ENCODE results near the gene PRR18. TPM values are rescaled to one million over a fixed set of nuclear protein-coding genes. Genes with fewer than 3 reads are reported as not detected.

The PRR18 gene, protein sequence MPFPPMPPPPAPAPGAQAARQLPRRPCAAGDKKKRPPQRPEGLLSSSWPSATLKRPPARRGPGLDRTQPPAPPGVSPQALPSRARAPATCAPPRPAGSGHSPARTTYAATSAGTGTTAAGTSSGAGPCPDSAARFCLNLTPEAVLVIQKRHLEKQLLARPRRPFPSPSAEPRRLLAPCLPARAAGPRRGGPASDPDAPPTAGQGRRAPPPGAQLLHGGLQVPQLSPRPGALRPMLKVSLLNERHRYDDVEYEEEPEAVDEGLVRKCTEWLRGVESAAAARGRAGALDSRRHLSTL
- 0.04 TPM in 1 of 2 replicates, not detected in the other for total RNA-seq (2016; rRNA removed; fragmentation: Illumina TruSeq; extraction: Trizol)
- total RNA-seq (2016; cell fraction: cytosol; rRNA removed; fragmentation: Illumina TruSeq; extraction: Trizol; ENCODE audit: low read depth) = not detected in 2 replicates
- total RNA-seq (2016; cell fraction: insoluble cytoplasmic fraction; rRNA removed; fragmentation: Illumina TruSeq; extraction: Trizol) = 0.06 TPM in 1 of 2 replicates, not detected in the other
- 0.09 TPM in 1 of 2 replicates, not detected in the other for total RNA-seq (2016; cell fraction: membrane; rRNA removed; fragmentation: Illumina TruSeq; extraction: Trizol)
- not detected in 2 replicates for total RNA-seq (2016; cell fraction: nucleus; rRNA removed; fragmentation: Illumina TruSeq; extraction: Trizol)
- polyA plus RNA-seq (2011; rRNA removed) = 0.01 and 0.04 TPM in 2 replicates
- 0.04 and 0.05 TPM in 2 replicates for polyA plus RNA-seq (2011; cell fraction: cytosol; rRNA removed)
- 0.10 TPM in 1 of 2 replicates, not detected in the other for polyA plus RNA-seq (2011; cell fraction: nucleus; rRNA removed)
- not detected in 2 replicates for polyA plus RNA-seq (2012)
- not detected in 2 replicates for polyA plus RNA-seq (2016; cell fraction: cytosol; fragmentation: Illumina TruSeq; extraction: Trizol; ENCODE audit: low read depth)
- polyA plus RNA-seq (2016; cell fraction: insoluble cytoplasmic fraction; fragmentation: Illumina TruSeq; extraction: Trizol; ENCODE audit: low read depth) = 0.10 and 0.19 TPM in 2 replicates
- 0.16 TPM in 1 of 2 replicates, not detected in the other for polyA plus RNA-seq (2016; cell fraction: membrane; fragmentation: Illumina TruSeq; extraction: Trizol; ENCODE audit: low read depth)
- polyA plus RNA-seq (2016; cell fraction: nucleus; fragmentation: Illumina TruSeq; extraction: Trizol; ENCODE audit: insufficient read depth, low read depth) = not detected in 2 replicates
- polyA minus RNA-seq (2011; rRNA and poly(A)+ RNA removed; ENCODE audit: low replicate concordance) = not detected in 2 replicates
- not detected in 2 replicates for polyA minus RNA-seq (2011; cell fraction: cytosol; rRNA and poly(A)+ RNA removed)
- 0.12 TPM in 1 of 2 replicates, not detected in the other for polyA minus RNA-seq (2011; cell fraction: nucleus; rRNA and poly(A)+ RNA removed)
- percentile 24 among the genes with signal in this experiment for Bru-seq, nascent RNA
- percentile 33 among the genes with signal in this experiment for BruChase-seq, experiment 1, labeled RNA remaining after a 6-hour chase
- BruChase-seq, experiment 2, labeled RNA remaining after a 2-hour chase = percentile 34 among the genes with signal in this experiment
- long read RNA-seq, experiment 1 = 0 reads
- long read RNA-seq, experiment 2, partial matches to known transcripts = 0 of 2 reads
- long read RNA-seq, experiment 2, other reads (novel, unspliced or antisense) = 0 of 2 reads

GRCh38 chr6:166308033-166308768 lies at the start of gene PRR18:
TSS of gene PRR18 (minus strand) at chr6:166308392. CDS start at chr6:166308142, 250 bp downstream.
- DNase-seq (ENCODE audit: low spot score) (no peak), FAIRE-seq (no peak), ATAC-seq (peak; percentile 81)
- Histone ChIP-seq H3K27me3 (ENCODE audit: control insufficient read depth in 1 of 2, insufficient read depth in 2 of 2, low read length in 2 of 2) (peaks cover 13 to 53% of the 10 kb centered on the region in 2 experiments; a peak in 4 of 5 replicates), H3K9me3 (ENCODE audit: low read length) (no peaks in the 10 kb centered on the region), H4K20me1 (ENCODE audit: insufficient read depth, low read length) (no peaks in the 10 kb centered on the region), H3K79me2 (ENCODE audit: insufficient read depth, low read length) (no peaks in the 10 kb centered on the region), H3K4me1 (ENCODE audit: insufficient read depth, low read length) (peaks cover 29% of the 10 kb centered on the region), H3K27ac (ENCODE audit: extremely low read length, insufficient read depth, low read length) (no peak within 1 kb of the TSS), H3K9ac (ENCODE audit: insufficient read depth, low read depth, low read length) (no peak within 1 kb of the TSS; the same call in 1 of the 2 replicates), H3K4me2 (ENCODE audit: low read depth, low read length) (peak within 1 kb of the TSS; percentile 90), H3K4me3 (replicated peaks in 1 of 3; ENCODE audit: insufficient read depth in 1 of 3, low read depth in 2 of 3, low read length in 3 of 3) (peak within 1 kb of the TSS; percentile 56 to 79 (median 76)), H3K36me3 (replicated peaks in 1 of 2; ENCODE audit: control insufficient read depth in 1 of 2, insufficient read depth in 2 of 2, low read length in 2 of 2) (no peaks in the 10 kb centered on the region), H2AFZ (ENCODE audit: low read length) (no peak within 1 kb of the TSS)
- BruUV-seq (replicated peaks) = no TSS peak
- in situ Hi-C loops (cut with HindIII; ENCODE audit: extremely low pct_ligation_motif_present, low pct_unique_long_range_greater_than_20kb) = no loop called here
- ChIA-PET POLR2A (interaction anchor here (0.6 kb wide), 1 partner anchor 87 kb away, joined by 3 read pairs; no protein-coding TSS in a partner anchor), CTCF (ENCODE audit: low intra/inter-chr PET ratio, low total read pairs) (no interaction called here)
- under 1% methylated on average over 41 of the region's 74 CpGs for WGBS (ENCODE audit: low lambda C conversion rate)
- intact Hi-C loops (cut with micrococcal nuclease; ENCODE audit: unreplicated experiment) = no loop called here
- TF ChIP-seq KDM2A (CRISPR knock-in tag; IDR thresholded peaks at IDR 0.05; ENCODE audit: borderline replicate concordance, low read depth) = peak; percentile 67; the same call in 1 of the 2 replicates
- no peak for TF ChIP-seq ZFYVE20 (CRISPR knock-in tag; IDR thresholded peaks at IDR 0.05; ENCODE audit: borderline replicate concordance, low read depth)
- 0 out of 2 replicates have a peak, but pooled peaks have one; percentile 21 for TF ChIP-seq ZMYM2 (CRISPR knock-in tag; IDR thresholded peaks at IDR 0.05)
- TF ChIP-seq, protein P1, sequence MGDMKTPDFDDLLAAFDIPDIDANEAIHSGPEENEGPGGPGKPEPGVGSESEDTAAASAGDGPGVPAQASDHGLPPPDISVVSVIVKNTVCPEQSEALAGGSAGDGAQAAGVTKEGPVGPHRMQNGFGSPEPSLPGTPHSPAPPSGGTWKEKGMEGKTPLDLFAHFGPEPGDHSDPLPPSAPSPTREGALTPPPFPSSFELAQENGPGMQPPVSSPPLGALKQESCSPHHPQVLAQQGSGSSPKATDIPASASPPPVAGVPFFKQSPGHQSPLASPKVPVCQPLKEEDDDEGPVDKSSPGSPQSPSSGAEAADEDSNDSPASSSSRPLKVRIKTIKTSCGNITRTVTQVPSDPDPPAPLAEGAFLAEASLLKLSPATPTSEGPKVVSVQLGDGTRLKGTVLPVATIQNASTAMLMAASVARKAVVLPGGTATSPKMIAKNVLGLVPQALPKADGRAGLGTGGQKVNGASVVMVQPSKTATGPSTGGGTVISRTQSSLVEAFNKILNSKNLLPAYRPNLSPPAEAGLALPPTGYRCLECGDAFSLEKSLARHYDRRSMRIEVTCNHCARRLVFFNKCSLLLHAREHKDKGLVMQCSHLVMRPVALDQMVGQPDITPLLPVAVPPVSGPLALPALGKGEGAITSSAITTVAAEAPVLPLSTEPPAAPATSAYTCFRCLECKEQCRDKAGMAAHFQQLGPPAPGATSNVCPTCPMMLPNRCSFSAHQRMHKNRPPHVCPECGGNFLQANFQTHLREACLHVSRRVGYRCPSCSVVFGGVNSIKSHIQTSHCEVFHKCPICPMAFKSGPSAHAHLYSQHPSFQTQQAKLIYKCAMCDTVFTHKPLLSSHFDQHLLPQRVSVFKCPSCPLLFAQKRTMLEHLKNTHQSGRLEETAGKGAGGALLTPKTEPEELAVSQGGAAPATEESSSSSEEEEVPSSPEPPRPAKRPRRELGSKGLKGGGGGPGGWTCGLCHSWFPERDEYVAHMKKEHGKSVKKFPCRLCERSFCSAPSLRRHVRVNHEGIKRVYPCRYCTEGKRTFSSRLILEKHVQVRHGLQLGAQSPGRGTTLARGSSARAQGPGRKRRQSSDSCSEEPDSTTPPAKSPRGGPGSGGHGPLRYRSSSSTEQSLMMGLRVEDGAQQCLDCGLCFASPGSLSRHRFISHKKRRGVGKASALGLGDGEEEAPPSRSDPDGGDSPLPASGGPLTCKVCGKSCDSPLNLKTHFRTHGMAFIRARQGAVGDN (CRISPR knock-in tag; IDR thresholded peaks at IDR 0.05) = peak; percentile 86
- TF ChIP-seq ZSCAN25 (CRISPR knock-in tag; IDR thresholded peaks at IDR 0.05) = no peak
- no peak for TF ChIP-seq SIN3A (IDR thresholded peaks at IDR 0.05; ENCODE audit: borderline replicate concordance, low read depth, low read length)
- no peak for TF ChIP-seq MAZ (IDR thresholded peaks at IDR 0.05; ENCODE audit: borderline replicate concordance, low read depth, low read length)
- TF ChIP-seq MAZ (CRISPR knock-in tag; IDR thresholded peaks at IDR 0.05; ENCODE audit: low read depth) = peak; percentile 68; the same call in 1 of the 2 replicates
- TF ChIP-seq ZNF382 (CRISPR knock-in tag; IDR thresholded peaks at IDR 0.05; ENCODE audit: borderline replicate concordance) = no peak
- peak; percentile 95 for TF ChIP-seq MTF2 (CRISPR knock-in tag; IDR thresholded peaks at IDR 0.05; ENCODE audit: borderline replicate concordance)
- TF ChIP-seq ZNF546 (CRISPR knock-in tag; conservative IDR thresholded peaks at IDR 0.05) = 0 out of 2 replicates have a peak, but pooled peaks have one; percentile 57
- no peak for TF ChIP-seq ZNF337 (CRISPR knock-in tag; IDR thresholded peaks at IDR 0.05; ENCODE audit: borderline replicate concordance, low read depth)
- no peak for TF ChIP-seq TRIM24 (CRISPR knock-in tag; IDR thresholded peaks at IDR 0.05)

Data from HepG2 (cell line).